PC-9 (cell line): Measurements from ENCODE around the gene NAGPA.

ENCODE experiments used
- CTCF ChIP-seq: fragments of 200-600 bp; sonication (generic); conservative IDR thresholded peaks from 2 replicates; pipeline ENCODE4 v1.6.1; 2017; ENCODE audit warnings: mixed run types, antibody characterized with exemption, mild to moderate bottlenecking, moderate library complexity
- EZH2 ChIP-seq: fragments of 200-600 bp; sonication (generic); IDR thresholded peaks from 2 replicates; pipeline ENCODE4 v1.8.0; 2017; ENCODE audit warnings: antibody characterized with exemption, low read depth

- TF ChIP-seq CTCF, result no peak
- TF ChIP-seq EZH2, result no peak
Observed at GRCh38 chr16:5062790-5063765, 29.3 kb upstream of the NAGPA start.
